NK-92 treated with Interleukin-12 subunit alpha and Interleukin-12 subunit beta, amount 100 ng/mL, for 24 hours (cell line): ENCODE measurements around the gene C5orf22.

Experiments used
- DNase-seq: peaks from one replicate; lab custom pipeline; 2025; lab: John Stamatoyannopoulos, UW

C5orf22 gene

GRCh38 chr5:31604240-31604639 is 72.1 kb downstream of the C5orf22 start:
- DNase-seq = no peak

DNA sequence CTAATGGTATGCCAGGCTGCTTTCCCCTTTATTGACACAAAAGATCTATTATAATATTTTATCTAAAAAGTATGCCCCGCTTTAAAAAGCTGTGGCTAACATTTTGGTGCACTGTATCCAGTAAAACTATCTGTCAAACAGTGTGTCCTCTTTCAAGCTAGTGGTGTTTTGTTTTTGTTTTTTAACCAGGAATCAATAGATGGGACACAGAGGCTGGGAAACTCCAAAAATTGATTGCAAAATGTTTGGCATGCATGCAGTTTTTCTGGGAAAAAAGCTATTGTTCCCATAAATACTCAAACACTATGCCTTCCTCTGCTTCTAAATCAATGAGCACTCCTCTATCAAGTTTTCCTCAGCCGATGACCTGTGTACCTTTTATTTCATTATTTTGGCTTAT is 72.5 kb downstream of the C5orf22 start:
- no peak for DNase-seq
